GM21360 (cell line): Measurements from ENCODE around the gene YIPF3.
"Not testable (repeated sequence)": the region's sequence is repeated elsewhere in the genome, so short reads cannot be mapped to it uniquely, and the experiment has no call there.

Experiments used
- ATAC-seq: cut with Tn5 transposase; IDR thresholded peaks from one replicate; pipeline ENCODE4 v1.9.1; 2021; ENCODE audit warnings: mild to moderate bottlenecking, moderate library complexity; ENCODE audit not compliant: unreplicated experiment

Gene YIPF3

DNA sequence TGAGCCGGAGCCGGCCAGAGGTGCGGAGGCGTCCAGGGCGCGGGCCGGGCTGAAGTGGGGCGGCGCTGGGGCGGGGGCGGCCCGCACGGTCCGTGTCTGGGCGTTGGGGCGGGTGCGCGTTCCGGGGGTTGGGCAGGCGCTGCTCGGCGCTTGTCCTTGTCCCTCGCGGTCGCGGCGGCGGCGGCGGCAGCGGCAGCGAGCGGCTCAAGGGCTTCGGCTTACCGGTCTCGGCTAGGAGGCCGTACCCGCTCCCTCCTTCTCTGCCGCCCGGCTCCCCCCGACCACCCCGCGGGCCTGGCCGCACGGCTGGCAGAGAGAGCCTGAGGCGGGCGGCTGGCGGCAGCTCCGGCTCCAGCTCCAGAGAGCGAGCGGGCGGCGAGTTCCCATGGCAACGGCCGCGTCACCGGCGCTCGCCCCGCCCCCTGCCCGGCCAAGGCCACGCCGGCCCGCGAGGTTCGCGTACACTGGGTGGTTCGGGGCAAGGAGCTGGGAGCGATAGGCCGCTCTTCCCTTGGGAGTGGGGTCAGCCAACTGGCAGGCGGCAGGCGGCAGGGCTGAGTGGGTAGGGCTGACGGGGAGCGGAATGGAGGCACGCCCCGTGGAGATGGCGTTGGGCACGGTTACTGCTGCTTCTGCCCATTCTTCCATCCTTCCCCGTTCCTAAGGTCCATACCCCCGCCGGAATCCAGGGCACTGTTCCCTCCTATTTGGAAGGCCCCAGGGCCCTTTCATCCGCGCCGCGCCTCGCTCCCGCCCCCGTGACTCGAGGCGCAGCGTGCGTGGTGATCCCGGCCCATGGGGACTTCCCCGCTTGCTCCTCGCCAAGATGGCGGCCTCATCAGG lies 6.5 kb downstream of the YIPF3 start, which contains the start of gene LRRC73:
LRRC73 (minus strand) TSS at position 363 of the 843 bp plus-strand sequence. CDS start 561 bp downstream, outside the sequence.
- ATAC-seq: no peak

GRCh38 chr6:43509142-43509983 lies 7.4 kb downstream of the YIPF3 start:
- no peak for ATAC-seq

- ATAC-seq: no peak
Observed at GRCh38 chr6:43508481-43509141, 8.1 kb downstream of the YIPF3 start.

GRCh38 chr6:43506667-43507471 lies 9.9 kb downstream of the YIPF3 start:
- ATAC-seq: no peak

GRCh38 chr6:43506171-43506570 lies 10.6 kb downstream of the YIPF3 start:
- ATAC-seq: no peak

- no peak for ATAC-seq
Observed at GRCh38 chr6:43505718-43506117, 11.0 kb downstream of the YIPF3 start.

- ATAC-seq: no peak
Observed at GRCh38 chr6:43504756-43505593, 11.8 kb downstream of the YIPF3 start.

- ATAC-seq: no peak
Observed at GRCh38 chr6:43503443-43503842, 13.3 kb downstream of the YIPF3 start.

DNA sequence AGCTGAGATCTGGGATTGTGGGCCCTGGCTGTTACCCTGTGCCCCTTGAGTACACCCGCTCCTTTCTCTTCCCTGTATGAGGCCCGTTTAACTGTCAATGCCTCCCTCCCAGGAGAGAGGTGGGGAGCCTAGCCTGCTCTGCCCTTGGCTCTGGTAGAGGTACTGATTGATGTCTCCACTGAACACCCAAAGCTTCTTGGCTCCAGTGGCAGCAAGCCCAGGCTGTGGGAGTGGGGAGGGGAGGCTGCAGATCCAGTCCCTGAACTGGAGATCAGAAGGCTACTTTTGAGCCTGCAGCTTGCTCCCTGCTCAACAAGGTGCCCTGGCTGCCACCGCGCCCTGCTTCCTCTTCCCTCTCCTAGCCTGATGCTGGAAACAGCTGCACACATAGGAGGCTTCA lies 14.1 kb downstream of the YIPF3 start:
- ATAC-seq: no peak

GRCh38 chr6:43500921-43501320 lies 15.8 kb downstream of the YIPF3 start:
- no peak for ATAC-seq

- no peak for ATAC-seq
Observed at GRCh38 chr6:43499028-43499815, 17.5 kb downstream of the YIPF3 start.

GRCh38 chr6:43498291-43498690 lies 18.4 kb downstream of the YIPF3 start:
- ATAC-seq: not testable (repeated sequence)

- ATAC-seq: no peak
Observed at GRCh38 chr6:43497689-43498088, 19.0 kb downstream of the YIPF3 start.

DNA sequence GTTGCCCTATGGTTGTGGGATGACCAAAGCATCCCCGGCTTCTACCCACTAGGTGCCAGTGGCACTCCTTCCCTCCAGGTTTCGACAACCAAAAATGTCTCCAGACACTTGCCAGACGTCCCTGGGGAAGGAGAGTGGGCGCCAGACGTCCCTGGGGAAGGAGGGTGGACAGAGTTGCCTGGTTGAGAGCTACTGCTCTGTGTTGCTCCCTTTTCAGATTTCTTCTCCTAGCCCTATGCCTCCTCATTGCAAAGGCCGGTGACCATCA lies 19.7 kb downstream of the YIPF3 start:
- ATAC-seq: no peak

DNA sequence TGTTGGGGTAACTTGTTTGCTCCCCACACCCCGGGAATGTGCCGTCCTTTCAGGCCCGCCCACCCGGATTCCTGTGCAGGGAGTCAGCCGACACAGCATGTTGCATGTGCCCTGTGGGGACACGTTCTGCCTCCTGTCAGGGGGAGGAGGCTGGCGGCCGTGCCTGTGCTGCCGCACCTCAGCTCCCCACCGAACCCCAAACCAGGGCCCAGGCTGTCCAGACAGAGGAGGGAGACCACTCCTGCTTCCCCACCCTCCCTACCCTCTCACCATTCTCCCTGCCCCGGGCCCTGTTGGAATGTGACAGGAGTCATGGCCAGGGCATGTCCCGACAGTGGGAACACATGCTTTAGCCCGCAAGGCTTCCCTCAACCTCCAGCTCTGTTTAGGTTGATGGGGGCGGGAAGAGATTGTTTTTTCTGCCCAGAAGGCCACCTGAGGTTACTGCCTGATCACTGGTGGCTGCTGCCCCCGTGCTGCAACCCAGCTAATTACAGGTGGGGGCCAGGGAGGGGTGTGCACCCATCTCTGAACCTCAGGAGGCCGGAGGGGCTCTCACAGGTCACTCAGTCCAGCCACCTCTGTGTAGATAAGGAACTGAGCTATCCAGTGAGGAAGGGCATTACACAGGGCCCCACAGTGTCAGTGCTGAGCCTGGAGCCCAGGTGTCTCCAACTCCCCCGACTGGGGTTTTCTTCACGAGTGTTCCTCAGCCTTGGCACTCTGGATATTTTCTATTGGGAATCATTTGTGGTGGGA lies 20.2 kb downstream of the YIPF3 start:
- no peak for ATAC-seq

DNA sequence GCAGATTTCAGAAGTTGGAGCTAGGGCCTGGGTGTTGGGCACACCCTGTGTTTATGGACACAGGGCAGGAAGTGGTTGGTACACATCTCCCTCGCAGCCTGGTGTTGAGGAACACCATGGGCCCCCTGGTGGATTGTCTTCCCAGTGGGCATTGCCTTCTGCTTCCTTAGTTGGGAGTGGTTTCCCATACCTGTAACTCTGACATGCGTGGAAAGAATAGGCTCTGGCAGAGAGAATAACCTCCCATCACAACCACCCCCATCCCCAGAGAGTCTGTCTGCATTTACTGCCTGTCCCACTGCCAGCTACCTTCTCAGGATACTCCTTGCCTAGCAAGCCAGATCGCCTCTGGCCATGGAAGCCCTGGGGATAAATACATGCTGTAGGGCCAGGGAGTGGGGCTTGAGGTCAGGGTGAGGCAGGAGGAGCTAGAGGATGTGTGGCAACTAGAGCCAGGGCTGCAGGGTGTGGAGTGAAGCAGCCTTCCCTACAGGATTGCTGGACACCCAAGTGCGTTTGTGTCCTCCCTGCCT lies 21.3 kb downstream of the YIPF3 start:
- no peak for ATAC-seq

- ATAC-seq: no peak
Observed at GRCh38 chr6:43494766-43495165, 22.0 kb downstream of the YIPF3 start.

DNA sequence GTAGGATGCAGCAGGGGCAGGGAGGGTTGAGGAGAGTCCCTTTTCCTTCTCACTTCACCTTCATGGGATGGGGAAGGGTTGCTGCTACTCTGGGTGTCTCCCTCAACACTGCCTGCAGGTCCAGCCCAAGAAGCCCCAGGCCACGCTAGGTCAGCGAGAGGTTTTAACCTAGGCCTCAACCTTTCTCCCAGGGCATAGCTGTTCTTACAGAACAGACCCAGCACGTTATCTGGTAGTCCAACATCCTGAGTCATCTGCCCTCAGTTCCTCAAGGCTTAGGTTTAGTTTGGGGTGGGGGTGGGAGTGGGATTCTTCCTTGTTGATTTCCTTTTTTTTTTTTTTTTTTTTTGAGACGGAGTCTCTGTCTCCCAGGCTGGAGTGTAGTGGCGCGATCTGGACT lies 22.4 kb downstream of the YIPF3 start:
- ATAC-seq: no peak
